Endothelial cell (in vitro differentiated cells): Measurements from ENCODE around the gene ADGRG3. TPM values are rescaled to one million over a fixed set of nuclear protein-coding genes. Genes with fewer than 3 reads are reported as not detected.

Experiments used
- DNase-seq: peaks from one replicate; pipeline ENCODE4 v3.0.0; 2021; ENCODE audit warnings: low spot score
- H3K27ac Mint-ChIP-seq: one replicate; pipeline ENCODE4 v1.8.0; 2021; ENCODE audit warnings: mixed read lengths, inconsistent platforms; ENCODE audit not compliant: unreplicated experiment
- H3K27me3 Mint-ChIP-seq: one replicate; pipeline ENCODE4 v1.8.0; 2021; ENCODE audit warnings: mild to moderate bottlenecking, moderate library complexity, mixed read lengths, inconsistent platforms; ENCODE audit not compliant: unreplicated experiment
- H3K36me3 Mint-ChIP-seq: one replicate; pipeline ENCODE4 v1.8.0; 2021; ENCODE audit warnings: mild to moderate bottlenecking, low read depth, mixed read lengths, inconsistent platforms; ENCODE audit not compliant: unreplicated experiment
- H3K4me1 Mint-ChIP-seq: one replicate; pipeline ENCODE4 v1.8.0; 2021; ENCODE audit warnings: mild to moderate bottlenecking, mixed read lengths, inconsistent platforms; ENCODE audit not compliant: unreplicated experiment
- H3K4me3 Mint-ChIP-seq: one replicate; pipeline ENCODE4 v1.8.0; 2021; ENCODE audit warnings: mild to moderate bottlenecking, mixed read lengths, inconsistent platforms; ENCODE audit not compliant: unreplicated experiment
- H3K9me3 Mint-ChIP-seq: one replicate; pipeline ENCODE4 v1.8.0; 2021; ENCODE audit warnings: mixed read lengths, inconsistent platforms; ENCODE audit not compliant: unreplicated experiment
- CTCF ChIP-seq: fragments of 200-600 bp; sonication (generic); IDR thresholded peaks from one replicate; pipeline ENCODE4 v1.5.0; 2021; ENCODE audit warnings: antibody characterized with exemption; ENCODE audit not compliant: unreplicated experiment
- total RNA-seq: library from RNA; stranded (reverse); fragmentation: NEBNext Ultra II Directional; extraction: Animal tissue kit (Norgen Biotek cat#: 25700); gene quantifications from one replicate; pipeline ENCODE4 v1.2.1, GENCODE V29; 2021; ENCODE audit not compliant: unreplicated experiment

Gene ADGRG3
- total RNA-seq, 1 donor from 2014 or later, result 0.31 TPM

GRCh38 chr16:57704905-57705852 is 37.1 kb downstream of the ADGRG3 start:
- Mint-ChIP-seq H3K36me3 (no peaks in the 10 kb centered on the region), H3K27ac (no peak overlapping the region), H3K27me3 (peaks cover 1% of the 10 kb centered on the region), H3K4me1 (peaks cover 11% of the 10 kb centered on the region), H3K9me3 (no peaks in the 10 kb centered on the region), H3K4me3 (no peak overlapping the region)
- DNase-seq, result no peak
- TF ChIP-seq CTCF, result no peak

DNA sequence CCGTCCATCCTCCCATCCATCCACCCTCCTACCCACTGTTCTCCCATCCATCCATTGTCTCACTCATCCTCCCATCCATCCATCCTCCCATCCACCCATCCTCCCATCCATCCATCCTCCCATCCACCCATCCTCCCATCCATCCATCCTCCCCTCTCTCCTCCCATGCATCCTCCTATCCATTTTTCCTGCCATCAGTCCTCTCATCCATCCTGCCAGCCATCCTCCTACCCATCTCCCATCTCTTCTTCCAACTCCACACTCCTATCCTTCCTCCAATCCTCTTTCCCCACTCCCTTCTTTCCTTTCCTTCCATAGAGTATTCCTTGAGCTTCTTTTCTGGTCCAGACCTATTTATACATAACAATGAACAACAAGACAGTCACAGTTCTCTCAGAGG is 38.6 kb downstream of the ADGRG3 start:
- no peaks in the 10 kb centered on the region for H3K9me3 Mint-ChIP-seq
- no peak for TF ChIP-seq CTCF

GRCh38 chr16:57707331-57707730 is 39.2 kb downstream of the ADGRG3 start:
- TF ChIP-seq CTCF, result no peak
- DNase-seq, result no peak
- H3K36me3 Mint-ChIP-seq, result no peaks in the 10 kb centered on the region
- no peaks in the 10 kb centered on the region for H3K9me3 Mint-ChIP-seq
- no peak overlapping the region for H3K4me3 Mint-ChIP-seq
- H3K27me3 Mint-ChIP-seq, result peaks cover 1% of the 10 kb centered on the region
- H3K4me1 Mint-ChIP-seq, result no peaks in the 10 kb centered on the region
- H3K27ac Mint-ChIP-seq, result no peak overlapping the region

More for the DNA sequence above, 38.6 kb downstream of the ADGRG3 start:
- Mint-ChIP-seq H3K27ac (no peak overlapping the region), H3K36me3 (no peaks in the 10 kb centered on the region), H3K4me3 (no peak overlapping the region), H3K4me1 (no peaks in the 10 kb centered on the region), H3K27me3 (peaks cover 1% of the 10 kb centered on the region)
- DNase-seq, result no peak

DNA sequence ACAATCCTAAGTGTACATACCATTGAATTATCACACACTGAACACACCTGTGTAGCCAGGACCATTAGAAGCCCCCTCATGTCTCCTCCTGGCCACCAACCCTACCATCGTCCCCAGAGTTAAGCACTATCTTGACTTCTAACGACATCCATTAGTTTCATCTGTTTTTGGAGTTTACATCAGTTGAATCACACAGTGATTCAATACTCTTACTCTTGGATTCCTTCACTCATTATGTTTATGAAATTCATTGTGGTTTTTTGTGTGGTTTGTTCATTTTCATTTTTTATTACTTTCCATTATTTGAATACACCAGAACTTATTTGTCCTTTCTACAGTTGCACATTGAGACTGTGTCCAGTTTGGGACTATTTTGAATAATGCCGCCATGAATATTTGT is 40.1 kb downstream of the ADGRG3 start:
- Mint-ChIP-seq H3K9me3 (no peaks in the 10 kb centered on the region), H3K36me3 (no peaks in the 10 kb centered on the region), H3K27me3 (peaks cover 1% of the 10 kb centered on the region), H3K27ac (no peak overlapping the region), H3K4me3 (no peak overlapping the region), H3K4me1 (no peaks in the 10 kb centered on the region)
- no peak for TF ChIP-seq CTCF
- no peak for DNase-seq

DNA sequence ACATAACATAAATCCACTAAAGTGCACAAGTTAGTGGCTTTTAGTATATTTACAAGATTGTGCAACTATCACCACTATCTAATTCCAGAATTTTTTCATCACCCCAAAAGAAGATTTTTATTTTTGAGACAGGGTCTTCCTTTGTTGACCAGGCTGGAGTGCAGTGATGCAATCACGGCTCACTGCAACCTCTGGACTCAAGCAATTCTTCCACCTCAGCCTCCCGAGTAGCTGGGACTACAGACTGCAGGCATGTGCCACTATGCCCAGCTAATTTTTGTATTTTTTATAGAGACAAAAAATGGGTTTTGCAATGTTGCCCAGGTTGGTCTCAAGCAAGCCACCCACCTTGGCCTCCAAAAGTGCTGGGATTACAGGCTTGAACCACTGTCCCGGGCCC is 41.6 kb downstream of the ADGRG3 start:
- Mint-ChIP-seq H3K4me3 (no peak overlapping the region), H3K4me1 (no peaks in the 10 kb centered on the region), H3K27ac (no peak overlapping the region), H3K36me3 (no peaks in the 10 kb centered on the region), H3K27me3 (peaks cover 1% of the 10 kb centered on the region), H3K9me3 (no peaks in the 10 kb centered on the region)
- no peak for DNase-seq
- no peak for TF ChIP-seq CTCF
